ENCODE measurements around the gene SPEG.

- TF ChIP-seq CBFB (CRISPR knock-in tag; IDR thresholded peaks at IDR 0.05; ENCODE audit: low read depth) (no peak), CTCF (IDR thresholded peaks at IDR 0.05) (no peak), JUN (CRISPR knock-in tag; IDR thresholded peaks at IDR 0.05) (no peak), ZNF263 (CRISPR knock-in tag; IDR thresholded peaks at IDR 0.05; ENCODE audit: low read depth) (no peak), SP1 (CRISPR knock-in tag; conservative IDR thresholded peaks at IDR 0.05) (peak; percentile 96), TEAD4 (CRISPR knock-in tag; IDR thresholded peaks at IDR 0.05) (no peak), ZBTB21 (CRISPR knock-in tag; IDR thresholded peaks at IDR 0.05; ENCODE audit: borderline replicate concordance) (peak; percentile 99), USF2 (CRISPR knock-in tag; IDR thresholded peaks at IDR 0.05) (no peak), MYBL2 (CRISPR knock-in tag; IDR thresholded peaks at IDR 0.05) (peak; percentile 67; the same call in 1 of the 2 replicates), SOX15 (CRISPR knock-in tag; IDR thresholded peaks at IDR 0.05) (no peak), ETV6 (CRISPR knock-in tag; IDR thresholded peaks at IDR 0.05) (no peak)
- TF ChIP-seq, protein P1, sequence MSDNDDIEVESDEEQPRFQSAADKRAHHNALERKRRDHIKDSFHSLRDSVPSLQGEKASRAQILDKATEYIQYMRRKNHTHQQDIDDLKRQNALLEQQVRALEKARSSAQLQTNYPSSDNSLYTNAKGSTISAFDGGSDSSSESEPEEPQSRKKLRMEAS (CRISPR knock-in tag; IDR thresholded peaks at IDR 0.05) = 0 out of 2 replicates have a peak, but pooled peaks have one; percentile 18
- TF ChIP-seq, protein P2, sequence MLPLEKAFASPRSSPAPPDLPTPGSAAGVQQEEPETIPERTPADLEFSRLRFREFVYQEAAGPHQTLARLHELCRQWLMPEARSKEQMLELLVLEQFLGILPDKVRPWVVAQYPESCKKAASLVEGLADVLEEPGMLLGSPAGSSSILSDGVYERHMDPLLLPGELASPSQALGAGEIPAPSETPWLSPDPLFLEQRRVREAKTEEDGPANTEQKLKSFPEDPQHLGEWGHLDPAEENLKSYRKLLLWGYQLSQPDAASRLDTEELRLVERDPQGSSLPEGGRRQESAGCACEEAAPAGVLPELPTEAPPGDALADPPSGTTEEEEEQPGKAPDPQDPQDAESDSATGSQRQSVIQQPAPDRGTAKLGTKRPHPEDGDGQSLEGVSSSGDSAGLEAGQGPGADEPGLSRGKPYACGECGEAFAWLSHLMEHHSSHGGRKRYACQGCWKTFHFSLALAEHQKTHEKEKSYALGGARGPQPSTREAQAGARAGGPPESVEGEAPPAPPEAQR (CRISPR knock-in tag; IDR thresholded peaks at IDR 0.05) = no peak
These were observed 109.1 kb downstream of the SPEG start, which contains the start of the genes CHPF and TMEM198 for GRCh38 chr2:219543596-219544358.
